GM19239 (cell line): ENCODE measurements around the gene CDH15.
"Not testable (repeated sequence)": the region's sequence is repeated elsewhere in the genome, so short reads cannot be mapped to it uniquely, and the experiment has no call there.

Source experiments
- DNase-seq: peaks from one replicate; pipeline ENCODE4 v3.0.0; 2011; ENCODE audit warnings: low spot score; ENCODE audit not compliant: insufficient read length
- FAIRE-seq: peaks from 2 replicates; lab custom pipeline; 2011; peaks lifted over from hg19 to GRCh38; lab: Jason Lieb, UNC

The CDH15 gene

DNA sequence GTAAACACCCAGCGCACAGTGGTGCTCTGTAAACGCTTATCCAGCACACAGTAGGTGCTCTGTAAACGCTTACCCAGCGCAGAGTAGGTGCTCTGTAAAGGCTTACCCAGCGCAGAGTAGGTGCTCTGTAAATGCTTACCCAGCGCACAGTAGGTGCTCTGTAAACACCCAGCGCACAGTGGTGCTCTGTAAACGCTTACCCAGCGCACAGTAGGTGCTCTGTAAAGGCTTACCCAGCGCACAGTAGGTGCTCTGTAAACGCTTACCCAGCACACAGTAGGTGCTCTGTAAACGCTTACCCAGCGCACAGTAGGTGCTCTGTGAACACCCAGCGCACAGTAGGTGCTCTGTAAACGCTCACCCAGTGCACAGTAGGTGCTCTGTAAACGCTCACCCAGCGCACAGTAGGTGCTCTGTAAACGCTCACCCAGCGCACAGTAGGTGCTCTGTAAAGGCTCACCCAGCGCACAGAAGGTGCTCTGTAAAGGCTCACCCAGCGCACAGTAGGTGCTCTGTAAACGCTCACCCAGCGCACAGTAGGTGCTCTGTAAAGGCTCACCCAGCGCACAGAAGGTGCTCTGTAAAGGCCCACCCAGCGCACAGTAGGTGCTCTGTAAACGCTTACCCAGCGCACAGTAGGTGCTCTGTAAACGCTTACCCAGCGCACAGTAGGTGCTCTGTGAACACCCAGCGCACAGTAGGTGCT, 14.5 kb downstream of the CDH15 start:
- FAIRE-seq, DNase-seq: not testable (repeated sequence)

GRCh38 chr16:89186593-89187031, 15.1 kb downstream of the CDH15 start:
- FAIRE-seq, result not testable (repeated sequence)

DNA sequence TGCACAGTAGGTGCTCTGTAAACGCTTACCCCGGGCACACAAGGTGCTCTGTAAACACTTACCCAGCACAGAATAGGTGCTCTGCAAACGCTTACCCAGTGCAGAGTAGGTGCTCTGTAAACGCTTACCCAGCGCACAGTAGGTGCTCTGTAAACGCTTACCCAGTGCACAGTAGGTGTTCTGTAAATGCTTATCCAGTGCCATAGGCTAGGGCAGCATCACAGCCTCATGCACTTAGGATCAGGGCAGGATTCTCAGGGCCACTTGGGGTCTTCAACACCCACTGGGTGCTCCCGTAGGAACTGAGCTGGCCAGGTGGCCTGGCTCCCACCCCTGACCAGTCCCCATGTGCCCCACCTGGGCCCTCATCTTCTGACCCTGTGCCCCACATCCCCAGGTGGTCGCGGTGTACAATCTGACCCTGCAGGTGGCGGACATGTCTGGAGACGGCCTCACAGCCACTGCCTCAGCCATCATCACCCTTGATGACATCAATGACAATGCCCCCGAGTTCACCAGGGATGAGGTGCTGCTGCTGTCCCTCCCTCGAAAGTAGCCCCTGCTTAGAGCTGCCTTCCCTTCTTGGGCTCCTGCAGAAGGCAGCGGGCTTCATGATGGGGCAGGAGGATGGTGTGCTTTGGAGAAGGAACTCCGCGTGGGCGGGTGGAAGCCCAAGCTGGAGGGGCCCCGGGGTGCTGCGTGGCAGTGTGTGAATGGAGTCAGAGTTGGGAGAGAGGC, 15.7 kb downstream of the CDH15 start:
- FAIRE-seq (no peak), DNase-seq (no peak)

More at GRCh38 chr16:89186593-89187031, 15.1 kb downstream of the CDH15 start:
- DNase-seq, result not testable (repeated sequence)

GRCh38 chr16:89187770-89188392, 16.3 kb downstream of the CDH15 start:
- DNase-seq (no peak), FAIRE-seq (no peak)

DNA sequence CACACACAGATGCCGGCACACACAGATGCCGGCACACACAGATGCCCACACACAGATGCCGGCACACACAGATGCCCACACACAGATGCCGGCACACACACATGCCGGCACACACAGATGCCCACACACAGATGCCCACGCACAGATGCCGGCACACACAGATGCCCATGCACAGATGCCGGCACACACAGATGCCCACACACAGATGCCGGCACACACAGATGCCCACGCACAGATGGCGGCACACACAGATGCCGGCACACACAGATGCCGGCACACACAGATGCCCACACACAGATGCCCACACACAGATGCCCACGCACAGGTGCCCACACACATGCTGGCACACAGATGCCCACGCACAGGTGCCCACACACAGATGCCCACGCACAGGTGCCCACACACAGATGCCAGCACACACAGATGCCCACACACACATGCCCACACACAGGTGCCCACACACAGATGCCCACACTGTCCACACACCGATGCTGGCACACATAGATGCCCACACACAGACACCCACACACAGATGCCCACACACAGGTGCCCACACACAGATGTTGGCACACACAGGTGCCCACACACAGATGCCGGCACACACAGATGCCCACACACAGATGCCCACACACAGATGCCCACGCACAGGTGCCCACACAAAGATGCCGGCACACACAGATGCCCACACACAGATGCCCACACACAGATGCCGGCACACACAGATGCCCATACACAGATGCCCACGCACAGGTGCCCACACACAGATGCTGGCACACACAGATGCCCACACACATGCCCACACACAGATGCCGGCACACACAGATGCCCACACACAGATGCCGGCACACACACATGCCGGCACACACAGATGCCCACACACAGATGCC, 17.2 kb downstream of the CDH15 start:
- not testable (repeated sequence) for DNase-seq, FAIRE-seq

DNA sequence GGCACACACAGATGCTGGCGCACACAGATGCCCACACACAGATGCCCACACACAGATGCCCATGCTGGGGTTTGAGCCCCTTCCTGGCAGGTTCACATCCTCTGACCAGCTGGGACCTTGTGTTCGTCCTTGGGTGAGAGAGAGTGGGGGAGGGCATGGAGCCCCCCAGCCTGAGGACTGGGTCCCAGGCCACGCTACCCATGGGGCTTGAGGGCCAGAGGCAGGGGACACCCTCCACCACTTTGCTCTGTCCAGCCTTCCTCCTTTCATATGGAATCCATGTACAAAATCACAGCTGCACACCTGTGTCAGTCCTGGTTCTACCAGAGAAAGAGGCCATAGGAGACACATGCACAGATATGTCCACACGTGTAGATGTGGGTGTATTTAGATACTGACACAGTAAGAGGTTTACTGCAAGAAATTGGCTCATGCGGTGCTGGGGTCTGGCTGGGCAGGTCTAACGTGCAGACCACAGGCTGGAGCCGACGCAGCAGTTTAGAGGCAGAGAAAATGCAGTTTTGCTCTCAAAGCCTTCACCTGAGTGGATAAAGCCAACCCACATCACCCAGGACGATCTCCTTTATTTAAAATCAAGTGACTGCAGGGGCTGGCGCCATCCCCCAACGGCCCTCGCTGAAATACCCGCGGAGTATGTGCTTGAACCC, 17.9 kb downstream of the CDH15 start:
- FAIRE-seq (no peak), DNase-seq (no peak)

DNA sequence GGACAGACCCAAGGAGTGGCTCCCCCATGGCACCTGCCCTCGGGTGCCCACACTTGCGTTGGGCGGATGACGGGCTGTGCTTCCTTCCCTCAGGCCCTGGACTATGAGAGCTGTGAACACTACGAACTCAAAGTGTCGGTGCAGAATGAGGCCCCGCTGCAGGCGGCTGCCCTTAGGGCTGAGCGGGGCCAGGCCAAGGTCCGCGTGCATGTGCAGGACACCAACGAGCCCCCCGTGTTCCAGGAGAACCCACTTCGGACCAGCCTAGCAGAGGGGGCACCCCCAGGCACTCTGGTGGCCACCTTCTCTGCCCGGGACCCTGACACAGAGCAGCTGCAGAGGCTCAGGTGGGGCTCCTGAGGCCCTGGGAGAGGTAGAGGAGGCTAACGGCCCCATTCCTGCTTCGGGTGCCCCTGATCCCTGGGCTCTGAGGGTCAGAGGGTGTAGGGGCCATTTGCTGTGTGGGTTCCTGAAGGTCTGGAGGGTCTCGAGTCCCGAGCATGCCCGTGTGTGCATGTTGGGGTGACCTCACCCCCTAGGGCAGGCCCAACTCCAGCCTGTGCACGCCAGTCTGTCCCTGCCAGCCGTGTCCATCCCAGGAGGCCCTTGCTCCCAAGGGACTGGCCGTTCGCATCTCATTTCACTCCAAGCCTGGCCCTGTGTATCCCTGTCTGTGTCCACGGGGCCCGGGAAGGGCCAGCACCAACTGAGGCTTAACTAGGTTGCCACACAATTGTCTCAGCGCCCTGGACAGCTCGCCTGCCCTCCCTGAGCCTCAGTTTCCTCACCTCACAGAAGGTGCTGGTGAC, 18.8 kb downstream of the CDH15 start:
- DNase-seq (no peak), FAIRE-seq (no peak)

- FAIRE-seq (no peak), DNase-seq (no peak)
Observed at GRCh38 chr16:89191033-89191900, 19.7 kb downstream of the CDH15 start.

DNA sequence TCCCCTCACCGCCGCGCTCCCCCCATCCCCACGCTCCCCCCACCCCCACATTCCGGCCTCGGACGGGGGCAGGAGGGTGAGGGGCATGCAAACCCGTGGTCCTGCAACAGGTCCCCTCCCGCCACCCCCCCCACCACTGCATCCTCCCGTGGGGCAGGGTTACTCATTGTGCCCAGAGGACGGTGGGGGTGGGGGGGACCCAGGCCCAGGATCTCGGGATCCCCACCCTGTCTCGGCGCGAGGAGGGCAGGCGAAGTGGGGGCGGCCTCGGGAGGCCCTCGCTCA, 20.3 kb downstream of the CDH15 start:
- DNase-seq (no peak), FAIRE-seq (no peak)

DNA sequence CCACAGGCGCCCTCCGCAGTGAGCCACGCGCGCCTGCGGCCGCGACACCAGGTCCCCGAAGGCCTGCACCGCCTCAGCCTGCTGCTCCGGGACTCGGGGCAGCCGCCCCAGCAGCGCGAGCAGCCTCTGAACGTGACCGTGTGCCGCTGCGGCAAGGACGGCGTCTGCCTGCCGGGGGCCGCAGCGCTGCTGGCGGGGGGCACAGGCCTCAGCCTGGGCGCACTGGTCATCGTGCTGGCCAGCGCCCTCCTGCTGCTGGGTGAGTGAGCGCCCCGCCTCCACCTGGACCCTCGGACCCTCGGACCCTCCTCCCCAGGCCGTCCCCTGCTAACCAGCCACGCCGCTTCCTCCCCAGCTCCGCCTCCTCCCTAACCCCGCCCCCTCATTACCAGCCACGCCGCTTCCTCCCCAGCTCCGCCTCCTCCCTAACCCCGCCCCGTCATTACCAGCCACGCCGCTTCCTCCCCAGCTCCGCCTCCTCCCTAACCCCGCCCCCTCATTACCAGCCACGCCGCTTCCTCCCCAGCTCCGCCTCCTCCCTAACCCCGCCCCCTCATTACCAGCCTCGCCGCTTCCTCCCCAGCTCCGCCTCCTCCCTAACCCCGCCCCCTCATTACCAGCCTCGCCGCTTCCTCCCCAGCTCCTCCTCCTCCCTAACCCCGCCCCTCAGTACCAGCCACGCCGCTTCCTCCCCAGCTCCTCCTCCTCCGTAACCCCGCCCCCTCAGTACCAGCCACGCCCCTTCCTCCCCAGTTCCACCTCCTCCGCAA, 20.8 kb downstream of the CDH15 start:
- not testable (repeated sequence) for DNase-seq
- peak; percentile 86 for FAIRE-seq

GRCh38 chr16:89192956-89193575, 21.5 kb downstream of the CDH15 start:
- FAIRE-seq (peak; percentile 11), DNase-seq (peak; percentile 88)

GRCh38 chr16:89193576-89194293, 22.2 kb downstream of the CDH15 start:
- no peak for FAIRE-seq
- no peak for DNase-seq

- DNase-seq (no peak), FAIRE-seq (no peak)
Observed at GRCh38 chr16:89194340-89195311, 23.1 kb downstream of the CDH15 start.

- FAIRE-seq (no peak), DNase-seq (no peak)
Observed at GRCh38 chr16:89195521-89196171, 24.1 kb downstream of the CDH15 start.
